Activated effector memory CD4-positive, alpha-beta T cell treated with anti-CD3 and anti-CD28 coated beads, Interleukin-2, amount 50 U/mL, for 16 hours (primary cell): ENCODE data around the gene TOR4A.

Experiments
- DNase-seq: peaks from one replicate; pipeline ENCODE4 v3.0.0-alpha.2; 2020

TOR4A gene

GRCh38 chr9:137273095-137273490 is 4.4 kb upstream of the TOR4A start:
- no peak for DNase-seq

GRCh38 chr9:137273611-137274320 is 3.8 kb upstream of the TOR4A start:
- no peak for DNase-seq

- DNase-seq, result no peak
Measured at GRCh38 chr9:137275203-137275587, 2.3 kb upstream of the TOR4A start.

GRCh38 chr9:137275588-137276472 is 1.7 kb upstream of the TOR4A start:
- no peak for DNase-seq

- DNase-seq, result no peak
Measured at GRCh38 chr9:137276473-137277328, 825 bp upstream of the TOR4A start.

- DNase-seq, result no peak
Measured at GRCh38 chr9:137278061-137278701, 655 bp downstream of the TOR4A start.

- DNase-seq, result no peak
Measured at GRCh38 chr9:137278721-137279711, 1.5 kb downstream of the TOR4A start.

- no peak for DNase-seq
Measured at GRCh38 chr9:137279741-137280473, 2.4 kb downstream of the TOR4A start.

- DNase-seq, result no peak
Measured at GRCh38 chr9:137280474-137281344, 3.2 kb downstream of the TOR4A start.

GRCh38 chr9:137281345-137282116 is 4.0 kb downstream of the TOR4A start:
- DNase-seq, result no peak

GRCh38 chr9:137286975-137287383 is 9.5 kb downstream of the TOR4A start:
- DNase-seq, result no peak

GRCh38 chr9:137293094-137293481 is 15.6 kb downstream of the TOR4A start:
- DNase-seq, result no peak

GRCh38 chr9:137293482-137294090 is 16.1 kb downstream of the TOR4A start:
- DNase-seq, result no peak

- DNase-seq, result no peak
Measured at GRCh38 chr9:137294091-137294680, 16.7 kb downstream of the TOR4A start.

- no peak for DNase-seq
Measured at GRCh38 chr9:137294681-137295237, 17.2 kb downstream of the TOR4A start.

GRCh38 chr9:137295238-137295811 is 17.8 kb downstream of the TOR4A start:
- peak; percentile 81 for DNase-seq
